ENCODE measurements around the gene STAG2.

Gene STAG2

GRCh38 chrX:123971982-123972381 is 10.5 kb downstream of the STAG2 start:
- DNase-seq (ENCODE audit: low read depth): no peak
- no peak for TF ChIP-seq CTCF (IDR thresholded peaks at IDR 0.05; ENCODE audit: control insufficient read depth, insufficient read depth, low read depth, low read length, missing control alignments)
- H3K4me3 ChIP-seq (ENCODE audit: control insufficient read depth, low read depth, low read length): no peak overlapping the region

- no peak for TF ChIP-seq CTCF (IDR thresholded peaks at IDR 0.05; ENCODE audit: control insufficient read depth, insufficient read depth, low read depth, low read length, missing control alignments)
- DNase-seq (ENCODE audit: low read depth): no peak
Observed at GRCh38 chrX:123973921-123974320, 12.4 kb downstream of the STAG2 start.

GRCh38 chrX:123975180-123975579 is 13.7 kb downstream of the STAG2 start:
- H3K4me3 ChIP-seq (ENCODE audit: control insufficient read depth, low read depth, low read length): no peak overlapping the region
- no peak for DNase-seq (ENCODE audit: low read depth)
- no peak for TF ChIP-seq CTCF (IDR thresholded peaks at IDR 0.05; ENCODE audit: control insufficient read depth, insufficient read depth, low read depth, low read length, missing control alignments)

More at GRCh38 chrX:123973921-123974320, 12.4 kb downstream of the STAG2 start:
- H3K4me3 ChIP-seq (ENCODE audit: control insufficient read depth, low read depth, low read length): no peak overlapping the region

- TF ChIP-seq CTCF (IDR thresholded peaks at IDR 0.05; ENCODE audit: control insufficient read depth, insufficient read depth, low read depth, low read length, missing control alignments): peak; percentile 28
- no peak overlapping the region for H3K4me3 ChIP-seq (ENCODE audit: control insufficient read depth, low read depth, low read length)
- no peak for DNase-seq (ENCODE audit: low read depth)
Observed at GRCh38 chrX:123976706-123977316, 15.3 kb downstream of the STAG2 start.

- no peak for TF ChIP-seq CTCF (IDR thresholded peaks at IDR 0.05; ENCODE audit: control insufficient read depth, insufficient read depth, low read depth, low read length, missing control alignments)
- no peak for DNase-seq (ENCODE audit: low read depth)
- H3K4me3 ChIP-seq (ENCODE audit: control insufficient read depth, low read depth, low read length): no peak overlapping the region
Observed at GRCh38 chrX:123983240-123983639, 21.7 kb downstream of the STAG2 start.

GRCh38 chrX:123986377-123986776 is 24.9 kb downstream of the STAG2 start:
- no peak for DNase-seq (ENCODE audit: low read depth)
- no peak for TF ChIP-seq CTCF (IDR thresholded peaks at IDR 0.05; ENCODE audit: control insufficient read depth, insufficient read depth, low read depth, low read length, missing control alignments)
- no peak overlapping the region for H3K4me3 ChIP-seq (ENCODE audit: control insufficient read depth, low read depth, low read length)
